Fibroblast of lung (primary cell): Measurements from ENCODE around the gene FHAD1.

Source experiments
- EZH2 ChIP-seq: IDR thresholded peaks from 2 replicates; pipeline ENCODE4 v1.5.1; 2012; ENCODE audit warnings: low read length, control low read depth, mild to moderate bottlenecking; ENCODE audit errors: missing control alignments
- TF ChIP-seq, protein P1 (sequence below), 2 donors: IDR thresholded peaks in 1 of 2; conservative IDR thresholded peaks in 1 of 2; 1 replicate in 1 of 2; 2 replicates in 1 of 2; pipeline ENCODE4 v1.5.1; 2011 to 2012; ENCODE audit warnings: low read length in 2 of 2, control low read depth in 1 of 2, inconsistent platforms in 1 of 2, low read depth in 1 of 2, mild to moderate bottlenecking in 1 of 2

DNA sequence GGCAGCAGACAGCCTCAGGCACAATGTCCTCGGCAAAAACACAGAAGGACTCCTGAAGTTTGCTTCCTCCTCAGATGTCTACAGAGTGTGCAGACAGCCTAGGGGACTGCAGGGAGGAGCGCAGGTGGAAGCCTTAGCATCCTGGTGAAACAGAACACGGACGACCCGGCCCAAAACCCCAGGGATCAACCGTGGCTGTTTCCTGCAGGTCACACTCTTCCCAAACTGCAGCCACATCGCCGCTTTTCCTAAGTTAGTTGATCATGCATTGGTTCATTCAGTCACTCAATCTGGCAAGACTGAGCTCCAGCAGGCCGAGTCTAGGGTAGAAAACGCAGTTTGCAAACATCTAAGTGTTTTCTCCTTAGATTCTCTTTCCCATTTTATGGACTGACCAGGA lies 33.4 kb downstream of the FHAD1 start:
- TF ChIP-seq, protein P1, sequence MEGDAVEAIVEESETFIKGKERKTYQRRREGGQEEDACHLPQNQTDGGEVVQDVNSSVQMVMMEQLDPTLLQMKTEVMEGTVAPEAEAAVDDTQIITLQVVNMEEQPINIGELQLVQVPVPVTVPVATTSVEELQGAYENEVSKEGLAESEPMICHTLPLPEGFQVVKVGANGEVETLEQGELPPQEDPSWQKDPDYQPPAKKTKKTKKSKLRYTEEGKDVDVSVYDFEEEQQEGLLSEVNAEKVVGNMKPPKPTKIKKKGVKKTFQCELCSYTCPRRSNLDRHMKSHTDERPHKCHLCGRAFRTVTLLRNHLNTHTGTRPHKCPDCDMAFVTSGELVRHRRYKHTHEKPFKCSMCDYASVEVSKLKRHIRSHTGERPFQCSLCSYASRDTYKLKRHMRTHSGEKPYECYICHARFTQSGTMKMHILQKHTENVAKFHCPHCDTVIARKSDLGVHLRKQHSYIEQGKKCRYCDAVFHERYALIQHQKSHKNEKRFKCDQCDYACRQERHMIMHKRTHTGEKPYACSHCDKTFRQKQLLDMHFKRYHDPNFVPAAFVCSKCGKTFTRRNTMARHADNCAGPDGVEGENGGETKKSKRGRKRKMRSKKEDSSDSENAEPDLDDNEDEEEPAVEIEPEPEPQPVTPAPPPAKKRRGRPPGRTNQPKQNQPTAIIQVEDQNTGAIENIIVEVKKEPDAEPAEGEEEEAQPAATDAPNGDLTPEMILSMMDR (conservative IDR thresholded peaks at IDR 0.05 in 1 of 2, IDR thresholded peaks at IDR 0.05 in 1 of 2; ENCODE audit: low read depth in 1 of 2, low read length in 2 of 2): no peak
- TF ChIP-seq EZH2: no peak
